Left forelimb (tissue), 1 donor: ENCODE measurements around the gene PRL.

Source experiments
- DNase-seq: peaks from one replicate; pipeline ENCODE4 v3.0.0-alpha.2; 2018; ENCODE audit warnings: low spot score

Gene PRL

DNA sequence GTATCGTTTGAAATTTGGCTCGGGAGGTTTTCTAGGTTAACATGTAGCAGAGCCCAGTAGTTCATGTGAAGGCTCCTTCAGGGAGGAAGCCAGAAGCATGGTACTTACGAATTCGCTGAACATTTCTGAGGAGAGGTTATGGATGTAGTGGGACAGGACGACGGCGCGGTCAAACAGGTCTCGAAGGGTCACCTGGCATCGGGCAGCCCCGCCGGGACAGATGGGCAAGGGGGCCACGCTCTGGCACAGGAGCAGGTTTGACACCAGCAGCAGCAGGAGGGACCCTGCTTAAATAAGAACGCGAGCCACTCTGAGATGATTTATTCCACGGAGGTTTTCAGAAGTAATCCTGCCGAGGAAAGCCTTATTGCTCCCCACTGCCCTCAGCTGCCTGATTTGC is 2.5 kb downstream of the PRL start:
- DNase-seq, result no peak

GRCh38 chr6:22290045-22290444 is 6.8 kb downstream of the PRL start:
- no peak for DNase-seq

GRCh38 chr6:22288721-22289120 is 8.1 kb downstream of the PRL start:
- no peak for DNase-seq

- DNase-seq, result no peak
Measured at GRCh38 chr6:22284666-22285065, 12.2 kb downstream of the PRL start.

- DNase-seq, result no peak
Measured at GRCh38 chr6:22281341-22282085, 15.3 kb downstream of the PRL start.

- no peak for DNase-seq
Measured at GRCh38 chr6:22279427-22279826, 17.4 kb downstream of the PRL start.

- no peak for DNase-seq
Measured at GRCh38 chr6:22271081-22271480, 25.8 kb downstream of the PRL start.

- no peak for DNase-seq
Measured at GRCh38 chr6:22263748-22264147, 33.1 kb downstream of the PRL start.

DNA sequence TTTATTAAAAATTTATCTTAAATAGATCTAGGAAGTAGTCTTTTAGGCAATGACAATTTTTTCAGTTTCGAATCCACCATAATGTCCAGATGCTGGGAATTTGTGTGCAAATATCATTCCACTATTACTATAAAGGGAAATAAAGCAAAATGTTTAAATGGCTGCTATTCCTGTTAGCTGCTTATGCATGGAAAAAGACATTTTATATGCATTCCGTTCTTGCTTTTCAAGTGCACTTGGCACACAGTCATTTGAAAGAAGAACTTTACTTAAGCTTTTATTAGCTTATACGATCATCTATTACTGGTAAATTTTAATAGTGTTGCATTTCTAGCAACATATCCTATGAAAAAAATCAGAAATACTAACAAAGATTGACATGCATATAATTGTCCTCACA is 42.0 kb downstream of the PRL start:
- no peak for DNase-seq

DNA sequence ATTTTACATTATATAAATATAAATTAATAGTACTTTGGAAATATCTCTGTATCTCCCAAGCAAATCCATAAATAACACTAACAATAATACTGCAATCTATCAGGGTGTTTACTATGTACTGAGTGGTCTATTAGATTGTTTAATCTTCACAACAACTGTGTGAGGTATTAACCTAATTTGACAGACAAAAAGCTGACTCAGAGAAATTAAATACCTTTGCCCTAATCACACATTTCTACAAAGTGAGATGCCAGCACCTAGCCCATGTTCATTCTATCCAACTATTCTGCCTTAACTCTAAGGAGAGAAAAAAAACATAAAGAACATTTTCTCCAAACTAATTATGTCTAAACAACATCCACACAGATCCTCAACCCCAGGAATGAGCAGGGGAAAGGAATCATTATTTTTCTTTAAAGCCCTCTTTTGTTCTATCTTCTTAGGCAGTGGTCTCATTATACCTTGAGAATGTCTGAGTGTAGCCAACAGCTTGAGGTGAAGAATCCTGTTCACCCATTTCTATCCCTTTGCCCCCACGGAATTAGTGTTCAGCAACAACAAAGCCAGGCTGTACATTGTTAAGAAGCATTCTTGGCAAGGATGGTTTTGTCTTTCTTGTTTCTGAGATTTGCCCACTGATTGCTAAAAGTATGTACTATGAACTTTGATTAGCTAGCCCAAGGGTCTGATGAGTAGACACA is 42.7 kb downstream of the PRL start:
- no peak for DNase-seq

GRCh38 chr6:22251348-22251747 is 45.5 kb downstream of the PRL start:
- DNase-seq, result no peak

DNA sequence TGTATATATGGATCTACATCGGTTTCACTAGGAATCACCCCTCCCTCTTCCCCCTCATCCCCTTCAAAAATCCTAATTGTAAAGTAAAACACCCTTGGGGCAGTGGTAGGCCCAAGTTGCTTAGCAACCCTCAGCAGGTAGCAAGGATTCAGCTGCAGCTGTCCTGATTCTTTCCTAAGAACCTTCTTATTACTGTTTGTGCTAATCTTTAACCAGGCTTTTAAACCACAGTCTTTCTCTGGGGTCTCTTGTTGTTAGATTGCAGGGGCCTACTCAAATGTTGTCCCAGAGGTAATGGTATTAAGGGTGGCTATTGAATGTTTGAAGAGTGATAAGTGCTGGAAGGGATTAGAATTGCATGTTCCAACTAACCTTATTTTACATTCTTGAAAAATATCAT is 46.4 kb downstream of the PRL start:
- DNase-seq, result no peak

DNA sequence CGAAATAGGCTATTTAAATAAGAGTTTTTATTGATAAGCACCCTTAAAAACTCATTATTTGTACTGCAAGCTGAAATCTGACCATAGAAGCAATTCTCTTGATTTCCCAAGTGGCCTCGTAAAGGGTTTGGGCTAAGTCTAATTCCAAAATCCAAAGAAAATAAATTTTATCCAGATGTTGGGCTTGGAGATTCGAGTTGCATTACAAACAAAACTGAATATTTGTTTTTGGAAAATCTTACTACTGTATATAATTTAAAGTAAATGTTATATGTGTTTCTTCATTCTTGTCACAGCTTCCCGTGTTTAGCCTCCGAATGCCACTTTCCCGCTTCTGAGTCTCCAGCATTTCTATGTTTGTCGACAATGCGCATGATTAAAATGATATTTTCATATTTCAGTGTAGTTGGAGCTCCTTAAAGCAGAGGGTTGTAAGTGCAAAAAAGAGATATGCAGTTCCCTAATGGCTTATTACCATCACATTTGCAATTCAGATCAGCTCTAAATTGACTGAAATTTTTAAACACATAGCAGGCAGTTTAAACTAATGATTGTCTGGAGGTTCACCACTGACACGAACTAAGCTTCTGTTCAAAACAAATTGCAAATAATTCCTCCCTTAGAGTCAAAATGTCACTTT is 47.0 kb downstream of the PRL start:
- no peak for DNase-seq

DNA sequence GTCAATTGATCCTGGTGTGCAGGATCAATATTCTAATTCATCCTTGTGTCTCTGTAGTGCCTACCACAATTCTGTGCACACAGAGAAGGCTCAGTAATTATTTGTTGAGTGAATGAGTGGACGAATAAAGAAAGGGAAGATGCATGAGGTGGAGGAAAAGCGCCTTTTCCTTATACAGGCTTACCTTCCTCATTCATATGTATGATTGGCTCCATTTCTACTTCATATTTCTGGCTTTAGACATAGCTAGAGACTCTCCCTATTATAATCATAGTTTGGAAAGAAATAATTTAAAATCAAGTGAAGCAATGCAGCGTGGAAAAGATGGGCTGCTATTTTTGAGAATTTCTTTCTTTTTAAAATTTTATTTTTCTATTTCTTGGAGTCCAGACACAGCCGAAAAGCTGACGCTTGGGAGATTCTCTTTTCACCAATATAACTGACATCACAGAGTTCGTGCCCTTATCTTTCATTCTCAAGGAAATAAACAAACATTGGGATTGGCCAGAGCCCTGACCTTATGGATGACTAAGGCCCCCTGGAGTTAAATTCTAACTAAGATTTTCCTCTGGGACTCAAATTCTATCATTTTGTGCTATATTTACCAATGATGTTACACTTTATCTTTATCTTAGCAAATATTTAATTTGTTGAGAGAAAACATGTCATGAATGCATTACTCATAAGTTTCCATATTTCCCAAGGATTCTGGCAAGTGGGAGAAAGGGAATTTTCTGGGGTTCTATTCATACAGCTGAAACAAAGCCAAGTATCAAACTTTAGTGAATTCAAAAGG is 48.1 kb downstream of the PRL start:
- DNase-seq, result no peak

DNA sequence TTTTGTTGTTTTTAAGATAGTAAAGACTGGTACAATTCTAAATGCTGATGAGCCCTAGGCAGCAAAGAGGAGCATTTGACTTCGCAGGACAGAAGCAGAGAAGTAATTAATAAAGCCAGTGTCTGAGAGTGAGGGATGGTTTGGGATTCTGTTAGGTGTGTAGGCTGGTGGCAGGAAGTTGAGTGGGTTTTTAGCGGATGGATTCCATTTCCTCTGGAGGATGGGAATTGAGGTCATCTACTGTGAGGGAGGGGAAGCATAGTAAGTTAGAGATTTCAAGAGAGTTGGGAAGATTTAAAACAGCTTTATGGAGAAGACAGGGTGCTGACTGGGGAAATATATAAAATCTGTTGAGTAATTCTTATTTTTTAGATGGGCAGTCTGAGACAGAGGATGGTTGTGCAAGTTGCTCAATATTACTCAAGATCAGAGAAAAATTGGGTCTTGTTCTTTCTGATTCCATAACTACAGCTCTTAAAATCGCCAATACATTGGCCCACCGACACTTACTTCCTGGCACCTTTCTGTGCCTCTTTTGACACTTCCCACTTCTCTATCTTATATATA is 48.8 kb downstream of the PRL start:
- DNase-seq, result no peak

GRCh38 chr6:22240025-22240424 is 56.8 kb downstream of the PRL start:
- DNase-seq, result no peak

DNA sequence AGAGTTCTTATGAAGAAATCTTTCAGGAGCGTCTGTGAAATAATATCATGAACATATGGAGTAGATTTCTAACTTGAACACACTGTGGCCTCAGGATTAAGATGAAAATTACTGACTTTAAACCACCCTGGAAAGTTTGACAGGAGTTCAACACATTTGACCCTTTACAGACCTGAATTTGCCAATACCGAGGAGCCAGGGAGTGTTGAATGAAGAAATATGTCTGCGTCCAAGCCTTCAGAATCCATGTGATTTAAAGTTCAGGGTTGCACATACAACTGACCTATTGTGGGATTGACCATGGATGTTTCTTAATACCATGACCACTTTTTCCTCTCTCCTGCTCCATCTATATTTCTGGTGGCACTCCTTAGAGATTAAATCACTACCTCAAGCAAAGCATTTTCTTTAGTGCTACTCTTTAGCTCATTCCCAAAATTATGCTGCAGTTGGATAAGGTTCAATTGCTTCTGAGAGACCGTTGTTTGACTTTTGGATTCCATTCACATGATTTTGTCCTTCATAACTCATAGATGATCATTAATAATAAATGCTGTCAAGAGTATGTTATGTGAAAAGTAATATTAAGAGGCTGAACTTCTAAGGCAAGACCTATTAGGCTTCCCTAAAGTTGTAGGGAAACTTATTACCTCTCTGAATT is 57.4 kb downstream of the PRL start:
- no peak for DNase-seq

GRCh38 chr6:22238861-22239260 is 58.0 kb downstream of the PRL start:
- no peak for DNase-seq

DNA sequence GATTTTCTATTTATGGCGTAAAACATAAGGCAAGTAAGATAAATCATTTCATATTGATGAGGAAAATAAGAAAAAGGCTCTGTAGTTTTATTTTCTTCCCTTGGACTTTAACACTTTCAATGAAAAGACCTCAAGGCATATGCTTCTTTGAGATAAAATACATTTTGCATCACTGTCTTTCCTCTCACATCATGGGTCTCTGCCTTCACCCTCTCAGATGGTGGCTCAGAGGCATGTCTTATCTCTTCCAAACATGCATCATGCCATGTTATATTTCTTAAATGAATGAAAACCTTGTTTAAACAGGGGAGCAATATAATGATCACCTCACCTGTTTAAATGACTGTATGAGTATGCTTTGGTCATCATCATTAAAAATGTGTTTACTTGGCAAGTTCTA is 59.3 kb downstream of the PRL start:
- no peak for DNase-seq
